Gastrocnemius medialis (tissue), 4 donors: Measurements from ENCODE around the gene GLI3. TPM values are rescaled to one million over a fixed set of nuclear protein-coding genes. Genes with fewer than 3 reads are reported as not detected.

ENCODE experiments used
- ATAC-seq, 2 donors: fragments of 150-250 bp; one replicate each; pipeline ENCODE4 v1.9.1; 2016
- DNase-seq, 2 donors: peaks; one replicate each; pipeline ENCODE4 v3.0.0-alpha.2; 2019
- H3K27ac ChIP-seq, 4 donors: fragments of 200-600 bp; sonication (generic); 1 replicate in 1 of 4; 2 replicates in 3 of 4; pipeline ENCODE4 v1.5.1; 2016 to 2018; ENCODE audit warnings: mild to moderate bottlenecking in 2 of 4, moderate library complexity in 1 of 4
- H3K27me3 ChIP-seq, 3 donors: fragments of 200-600 bp; sonication (generic) in 2 of 3; 1 replicate in 1 of 3; 2 replicates in 2 of 3; pipeline versions ENCODE4 v1.5.1 to v1.6.0; 2016 to 2019; ENCODE audit warnings: mild to moderate bottlenecking in 1 of 3, moderate library complexity in 1 of 3
- H3K36me3 ChIP-seq, 2 donors: fragments of 200-600 bp; sonication (generic) in 1 of 2; one replicate each; pipeline ENCODE4 v1.5.1; 2017 to 2018
- H3K4me1 ChIP-seq, 2 donors: fragments of 200-600 bp; sonication (generic) in 1 of 2; one replicate each; pipeline ENCODE4 v1.5.1; 2016 to 2017; ENCODE audit warnings: mild to moderate bottlenecking in 2 of 2
- H3K4me3 ChIP-seq, 4 donors: fragments of 200-600 bp; sonication (generic) in 3 of 4; 1 replicate in 1 of 4; 2 replicates in 3 of 4; pipeline ENCODE4 v1.5.1; 2016 to 2019; ENCODE audit warnings: mild to moderate bottlenecking in 2 of 4
- H3K9me3 ChIP-seq, 3 donors: fragments of 200-600 bp; sonication (generic) in 2 of 3; 1 replicate in 1 of 3; 2 replicates in 2 of 3; pipeline ENCODE4 v1.5.1; 2016 to 2019
- CTCF ChIP-seq, 5 experiments: fragments of 450-650 bp in 3 of 5; fragments of 200-600 bp in 2 of 5; sonication (generic) in 2 of 5; IDR thresholded peaks in 4 of 5; conservative IDR thresholded peaks in 1 of 5; 1 replicate in 4 of 5; 2 replicates in 1 of 5; pipeline ENCODE4 v1.5.1; 2016 to 2019; ENCODE audit warnings: antibody characterized with exemption in 5 of 5, mild to moderate bottlenecking in 3 of 5, moderate library complexity in 3 of 5
- POLR2A ChIP-seq, 2 donors: fragments of 450-650 bp; IDR thresholded peaks; one replicate each; pipeline ENCODE4 v1.6.1; 2017; ENCODE audit warnings: antibody characterized with exemption in 2 of 2, mild to moderate bottlenecking in 2 of 2, moderate library complexity in 2 of 2
- in situ Hi-C, 4 donors: fragments of 200-750 bp; cut with MboI; loops; one replicate each; pipeline versions ENCODE4 v1.15.0 to v1.8.0; 2017; ENCODE audit warnings: low sequenced_read_pairs in 4 of 4
- intact Hi-C: fragments of 100-400 bp; cut with DNase I; formaldehyde crosslinking; loops from one replicate; pipeline ENCODE4 v1.15.1; 2023; ENCODE audit warnings: low total_unique reads
- total RNA-seq, 4 donors: library from RNA; depleted of rRNA; stranded (reverse); fragments of >200 nt; gene quantifications; one replicate each; pipeline versions ENCODE4 v1.1.0 to v1.2.3, GENCODE V29; 2016

The GLI3 gene
- total RNA-seq, 4 donors from 2014 or later: 0.46 to 1.6 (median 0.81) TPM

GRCh38 chr7:42186151-42186550, 50.9 kb downstream of the GLI3 start:
- TF ChIP-seq CTCF (IDR thresholded peaks at IDR 0.05 in 4 of 5, conservative IDR thresholded peaks at IDR 0.05 in 1 of 5) (no peak), POLR2A (IDR thresholded peaks at IDR 0.05) (no peak)
- Histone ChIP-seq H3K27ac (no peak overlapping the region), H3K4me1 (no peaks in the 10 kb centered on the region), H3K4me3 (no peak overlapping the region), H3K27me3 (no peaks in the 10 kb centered on the region), H3K9me3 (no peaks in the 10 kb centered on the region), H3K36me3 (no peaks in the 10 kb centered on the region)
- in situ Hi-C loops (no loop called here), intact Hi-C loops (no loop called here)
- DNase-seq (no peak), ATAC-seq (no peak)

- ATAC-seq: no peak
- Histone ChIP-seq H3K9me3 (no peaks in the 10 kb centered on the region), H3K27me3 (no peaks in the 10 kb centered on the region), H3K27ac (no peak overlapping the region), H3K36me3 (no peaks in the 10 kb centered on the region), H3K4me1 (no peaks in the 10 kb centered on the region), H3K4me3 (no peak overlapping the region)
- intact Hi-C loops: no loop called here
- no peak for TF ChIP-seq CTCF (IDR thresholded peaks at IDR 0.05 in 4 of 5, conservative IDR thresholded peaks at IDR 0.05 in 1 of 5)
- no peak for TF ChIP-seq POLR2A (IDR thresholded peaks at IDR 0.05)
- no peak for DNase-seq
- in situ Hi-C loops: no loop called here
These were observed 51.3 kb downstream of the GLI3 start for GRCh38 chr7:42185726-42186125.

GRCh38 chr7:42183547-42183946, 53.5 kb downstream of the GLI3 start:
- no peak for TF ChIP-seq CTCF (IDR thresholded peaks at IDR 0.05 in 4 of 5, conservative IDR thresholded peaks at IDR 0.05 in 1 of 5)
- TF ChIP-seq POLR2A (IDR thresholded peaks at IDR 0.05): no peak
- Histone ChIP-seq H3K27ac (no peak overlapping the region), H3K4me1 (no peaks in the 10 kb centered on the region), H3K9me3 (no peaks in the 10 kb centered on the region), H3K36me3 (no peaks in the 10 kb centered on the region), H3K27me3 (no peaks in the 10 kb centered on the region), H3K4me3 (no peak overlapping the region)
- in situ Hi-C loops (no loop called here), intact Hi-C loops (no loop called here)
- no peak for DNase-seq
- no peak for ATAC-seq

- H3K27me3 ChIP-seq: no peaks in the 10 kb centered on the region
- DNase-seq: no peak
- no peak for ATAC-seq
- in situ Hi-C loops (no loop called here), intact Hi-C loops (no loop called here)
- no peak for TF ChIP-seq POLR2A (IDR thresholded peaks at IDR 0.05)
- TF ChIP-seq CTCF (IDR thresholded peaks at IDR 0.05 in 4 of 5, conservative IDR thresholded peaks at IDR 0.05 in 1 of 5): no peak
- no peaks in the 10 kb centered on the region for H3K4me1 ChIP-seq
- no peak overlapping the region for H3K4me3 ChIP-seq
- H3K27ac ChIP-seq: no peak overlapping the region
- H3K9me3 ChIP-seq: no peaks in the 10 kb centered on the region
- H3K36me3 ChIP-seq: no peaks in the 10 kb centered on the region
These were observed 55.4 kb downstream of the GLI3 start for GRCh38 chr7:42181566-42181965.

GRCh38 chr7:42180806-42181205, 56.2 kb downstream of the GLI3 start:
- H3K27me3 ChIP-seq: no peaks in the 10 kb centered on the region
- DNase-seq (no peak), ATAC-seq (no peak)
- no peak overlapping the region for H3K27ac ChIP-seq
- H3K36me3 ChIP-seq: no peaks in the 10 kb centered on the region
- H3K9me3 ChIP-seq: no peaks in the 10 kb centered on the region
- H3K4me3 ChIP-seq: no peak overlapping the region
- in situ Hi-C loops (no loop called here), intact Hi-C loops (no loop called here)
- TF ChIP-seq CTCF (IDR thresholded peaks at IDR 0.05 in 4 of 5, conservative IDR thresholded peaks at IDR 0.05 in 1 of 5): no peak
- no peak for TF ChIP-seq POLR2A (IDR thresholded peaks at IDR 0.05)
- no peaks in the 10 kb centered on the region for H3K4me1 ChIP-seq
